Sigmoid colon (tissue), 4 donors: ENCODE results near the gene SCAF4.

Source experiments
- POLR2A ChIP-seq, 2 donors: fragments of 450-650 bp; IDR thresholded peaks; one replicate each; pipeline ENCODE4 v1.6.1; 2016; ENCODE audit warnings: antibody characterized with exemption in 2 of 2, mild to moderate bottlenecking in 2 of 2, moderate library complexity in 2 of 2
- POLR2AphosphoS5 ChIP-seq, 4 donors: sonication (generic); formaldehyde crosslinking; IDR thresholded peaks; one replicate each; pipeline ENCODE4 v1.6.1; 2017; ENCODE audit warnings: antibody characterized with exemption in 4 of 4
- TF ChIP-seq, protein P1 (sequence below), 4 experiments: fragments of 450-650 bp in 3 of 4; fragments of 200-600 bp in 1 of 4; IDR thresholded peaks; one replicate each; pipeline ENCODE4 v1.5.1; 2016 to 2019; ENCODE audit warnings: antibody characterized with exemption in 4 of 4, mild to moderate bottlenecking in 3 of 4, moderate library complexity in 2 of 4

DNA sequence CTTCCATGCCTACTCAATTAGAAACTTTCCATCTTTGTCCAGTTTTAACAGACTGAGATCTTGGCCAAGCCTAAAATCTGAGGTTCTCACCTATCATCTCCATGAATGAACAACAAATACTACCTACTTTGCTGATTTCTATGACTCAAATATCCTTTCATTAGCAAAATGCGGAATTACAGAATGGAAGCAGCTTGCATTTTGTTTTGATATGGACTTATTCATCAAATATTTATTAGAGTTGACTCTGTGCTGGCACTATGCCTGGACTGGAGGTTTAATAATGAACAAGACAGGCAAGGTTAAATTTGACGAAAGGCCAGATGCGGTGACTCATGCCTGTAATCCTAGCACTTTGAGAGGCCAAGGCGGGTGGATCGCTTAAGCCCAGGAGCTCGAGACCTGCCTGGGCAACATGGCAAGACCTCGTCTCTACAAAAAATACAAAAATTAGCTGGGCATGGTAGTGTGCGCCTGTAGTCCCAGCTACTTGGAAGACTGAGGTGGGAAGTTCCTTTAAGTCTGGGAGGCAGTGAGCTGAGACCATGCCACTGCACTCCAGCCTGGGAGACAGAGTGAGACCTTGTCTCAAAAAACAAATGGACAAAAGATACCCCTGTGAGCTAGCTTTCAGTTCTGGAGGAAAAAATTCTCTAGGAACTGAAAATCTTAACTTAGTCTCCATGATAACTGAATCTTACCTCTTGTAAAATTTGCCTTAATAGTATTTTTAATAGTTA lies 101.8 kb downstream of the SCAF4 start:
- TF ChIP-seq, protein P1, sequence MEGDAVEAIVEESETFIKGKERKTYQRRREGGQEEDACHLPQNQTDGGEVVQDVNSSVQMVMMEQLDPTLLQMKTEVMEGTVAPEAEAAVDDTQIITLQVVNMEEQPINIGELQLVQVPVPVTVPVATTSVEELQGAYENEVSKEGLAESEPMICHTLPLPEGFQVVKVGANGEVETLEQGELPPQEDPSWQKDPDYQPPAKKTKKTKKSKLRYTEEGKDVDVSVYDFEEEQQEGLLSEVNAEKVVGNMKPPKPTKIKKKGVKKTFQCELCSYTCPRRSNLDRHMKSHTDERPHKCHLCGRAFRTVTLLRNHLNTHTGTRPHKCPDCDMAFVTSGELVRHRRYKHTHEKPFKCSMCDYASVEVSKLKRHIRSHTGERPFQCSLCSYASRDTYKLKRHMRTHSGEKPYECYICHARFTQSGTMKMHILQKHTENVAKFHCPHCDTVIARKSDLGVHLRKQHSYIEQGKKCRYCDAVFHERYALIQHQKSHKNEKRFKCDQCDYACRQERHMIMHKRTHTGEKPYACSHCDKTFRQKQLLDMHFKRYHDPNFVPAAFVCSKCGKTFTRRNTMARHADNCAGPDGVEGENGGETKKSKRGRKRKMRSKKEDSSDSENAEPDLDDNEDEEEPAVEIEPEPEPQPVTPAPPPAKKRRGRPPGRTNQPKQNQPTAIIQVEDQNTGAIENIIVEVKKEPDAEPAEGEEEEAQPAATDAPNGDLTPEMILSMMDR (IDR thresholded peaks at IDR 0.05): no peak
- TF ChIP-seq POLR2A (IDR thresholded peaks at IDR 0.05): no peak
- no peak for TF ChIP-seq POLR2AphosphoS5 (IDR thresholded peaks at IDR 0.05)
